GM19395 (cell line): Measurements from ENCODE around the gene MRPL43.
"Not testable (repeated sequence)": the region's sequence is repeated elsewhere in the genome, so short reads cannot be mapped to it uniquely, and the experiment has no call there.

Source experiments
- ATAC-seq: cut with Tn5 transposase; IDR thresholded peaks from one replicate; pipeline ENCODE4 v1.9.1; 2021; ENCODE audit warnings: mild to moderate bottlenecking, moderate library complexity; ENCODE audit not compliant: unreplicated experiment

Gene MRPL43

GRCh38 chr10:100984672-100985177 lies 2.6 kb downstream of the MRPL43 start:
- ATAC-seq = no peak

DNA sequence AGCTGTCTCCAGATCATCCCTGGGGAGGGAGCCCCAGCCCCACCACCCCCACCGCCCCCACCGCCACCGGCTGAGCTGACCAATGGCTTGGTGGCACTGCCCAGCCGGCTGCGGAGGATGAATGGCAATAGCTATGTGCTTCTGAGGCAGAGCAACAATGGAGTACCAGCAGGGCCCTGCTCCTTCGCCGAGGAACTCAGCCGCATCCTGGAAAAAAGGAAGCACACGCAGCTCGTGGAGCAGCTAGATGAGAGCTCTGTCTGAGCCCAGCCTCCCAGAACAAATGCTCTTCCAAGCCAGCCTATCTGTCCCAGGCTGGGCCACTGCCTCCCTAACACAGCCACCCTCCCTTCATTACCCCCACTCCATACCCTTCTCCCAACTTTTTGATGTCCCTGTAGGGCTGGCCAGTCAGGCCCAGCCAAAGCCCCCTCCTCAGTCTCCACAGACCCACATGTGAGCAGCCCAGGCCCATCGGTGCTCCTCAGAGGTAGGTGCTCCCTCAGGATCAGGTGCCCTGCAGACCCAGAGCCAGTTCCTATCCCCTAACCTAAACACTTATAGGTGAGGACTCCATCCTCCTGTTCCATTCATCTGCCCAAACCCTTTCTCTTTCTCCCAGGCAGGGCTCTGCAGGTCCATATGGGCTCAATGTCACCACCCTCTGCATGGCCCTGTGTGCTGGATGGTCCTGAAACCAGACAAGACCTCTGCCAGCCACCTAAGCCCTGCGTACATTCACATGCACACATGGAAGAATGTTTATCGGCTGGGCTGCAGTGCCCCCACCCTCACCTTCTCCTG lies 3.2 kb downstream of the MRPL43 start:
- ATAC-seq = no peak

- no peak for ATAC-seq
These were observed 4.1 kb downstream of the MRPL43 start for GRCh38 chr10:100982916-100983830.

- no peak for ATAC-seq
These were observed 6.0 kb downstream of the MRPL43 start for GRCh38 chr10:100981178-100981772.

GRCh38 chr10:100980711-100981110 lies 6.6 kb downstream of the MRPL43 start:
- no peak for ATAC-seq

- no peak for ATAC-seq
These were observed 7.0 kb downstream of the MRPL43 start for GRCh38 chr10:100980311-100980710.

- ATAC-seq = no peak
These were observed 7.5 kb downstream of the MRPL43 start for GRCh38 chr10:100979791-100980272.

DNA sequence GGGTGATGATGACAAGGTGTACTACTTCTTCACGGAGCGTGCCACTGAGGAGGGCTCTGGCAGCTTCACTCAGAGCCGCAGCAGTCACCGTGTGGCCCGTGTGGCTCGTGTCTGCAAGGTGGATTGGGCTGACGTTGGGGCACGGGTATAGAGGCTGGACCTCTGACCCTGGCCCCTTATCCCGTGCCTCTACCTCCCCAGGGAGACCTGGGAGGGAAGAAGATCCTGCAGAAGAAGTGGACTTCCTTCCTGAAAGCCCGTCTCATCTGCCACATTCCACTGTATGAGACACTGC lies 8.4 kb downstream of the MRPL43 start:
- ATAC-seq = no peak

GRCh38 chr10:100978121-100978900 lies 9.0 kb downstream of the MRPL43 start:
- ATAC-seq = no peak

DNA sequence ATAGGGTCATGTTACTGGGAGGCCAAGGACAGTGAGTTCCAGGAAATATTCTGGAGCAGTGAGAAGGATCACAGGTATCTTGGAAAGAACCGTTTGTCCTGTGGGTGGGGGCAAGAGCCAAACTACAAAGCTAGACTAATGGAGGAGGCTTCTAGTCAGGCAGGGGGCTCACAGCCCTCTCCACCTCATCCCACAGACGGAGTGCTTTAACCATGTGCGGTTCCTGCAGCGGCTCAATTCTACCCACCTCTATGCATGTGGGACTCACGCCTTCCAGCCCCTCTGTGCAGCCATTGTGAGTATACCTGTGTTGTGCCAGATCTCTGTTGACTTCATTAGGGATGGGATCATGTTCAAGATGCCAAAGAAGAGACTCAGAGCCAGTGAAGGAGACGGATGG lies 9.9 kb downstream of the MRPL43 start:
- ATAC-seq = no peak

DNA sequence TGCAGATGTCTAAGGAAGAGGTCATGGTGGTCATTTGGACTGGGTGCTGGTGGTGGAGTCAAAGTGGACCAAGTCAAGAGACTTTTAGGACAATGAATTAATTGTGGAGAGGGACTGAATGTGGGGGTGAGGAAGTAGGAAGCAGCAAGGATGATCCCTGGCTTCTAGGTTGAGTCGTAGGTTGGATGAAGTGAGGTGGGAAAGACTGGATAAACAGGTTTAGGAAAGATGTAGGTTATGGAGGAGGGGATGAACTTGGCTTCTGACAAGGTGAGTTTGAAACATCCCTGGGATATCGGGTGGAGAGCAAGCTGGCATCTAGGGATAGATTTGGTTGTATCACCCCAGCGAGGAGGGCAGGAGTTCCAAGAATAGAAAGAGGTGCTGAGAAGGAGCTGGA lies 10.4 kb downstream of the MRPL43 start:
- no peak for ATAC-seq

DNA sequence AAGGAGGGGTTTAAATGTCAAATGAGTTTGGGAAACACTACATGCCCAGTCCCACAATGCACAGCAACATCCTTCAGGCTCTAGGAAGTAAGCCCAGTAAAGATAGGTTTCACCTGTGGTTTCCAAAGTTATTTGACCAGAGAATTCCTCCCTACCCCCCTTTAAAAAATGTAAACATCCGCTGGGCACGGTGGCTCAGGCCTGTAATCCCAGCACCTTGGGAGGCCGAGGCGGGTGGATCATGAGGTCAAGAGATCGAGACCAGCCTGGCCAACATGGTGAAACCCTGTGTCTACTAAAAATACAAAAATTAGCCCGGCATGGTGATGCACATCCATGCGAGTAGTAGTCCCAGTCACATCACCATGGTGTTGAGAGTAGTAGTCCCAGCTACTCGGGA lies 11.9 kb downstream of the MRPL43 start:
- ATAC-seq = not testable (repeated sequence)

- no peak for ATAC-seq
These were observed 14.3 kb downstream of the MRPL43 start for GRCh38 chr10:100972904-100973535.

DNA sequence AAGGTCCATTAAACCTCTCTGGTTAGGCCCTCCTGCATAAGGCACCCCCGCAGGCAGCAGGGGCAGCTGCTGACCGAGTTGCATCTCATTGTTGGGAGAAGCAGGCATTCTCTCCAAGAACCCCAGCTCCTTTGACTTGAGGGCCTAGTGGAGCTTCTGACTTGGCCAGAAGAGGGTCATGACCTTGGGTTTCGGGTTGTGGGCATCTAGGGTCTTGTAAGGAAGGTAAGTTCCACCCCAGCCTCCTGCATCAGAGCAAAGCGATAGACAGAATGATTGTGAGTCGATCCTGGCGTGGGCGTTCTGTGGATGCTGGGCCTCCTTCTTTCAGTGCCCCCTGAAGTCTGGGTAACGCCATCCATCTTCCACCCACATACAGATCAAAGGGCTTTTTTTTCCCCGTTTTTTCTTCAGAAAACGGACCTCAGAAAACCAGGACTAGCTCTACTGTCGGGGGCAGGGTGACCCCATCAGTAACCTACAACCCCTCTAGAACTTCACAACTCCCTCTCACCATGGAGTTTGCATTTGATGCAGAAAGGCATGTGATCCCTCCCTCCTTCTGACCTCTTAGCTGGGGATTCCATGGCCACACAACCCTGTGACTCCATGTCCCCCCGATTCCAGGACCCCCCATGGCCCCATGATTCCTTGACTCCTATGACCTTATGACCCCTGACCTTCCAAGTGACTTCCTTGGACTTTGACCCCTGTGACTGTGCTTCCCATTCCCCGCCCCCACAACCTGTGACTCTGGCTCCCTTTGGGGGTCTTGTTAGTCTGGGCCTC lies 15.0 kb downstream of the MRPL43 start:
- ATAC-seq = no peak

GRCh38 chr10:100970914-100971811 lies 16.1 kb downstream of the MRPL43 start:
- no peak for ATAC-seq

GRCh38 chr10:100970076-100970913 lies 17.0 kb downstream of the MRPL43 start:
- no peak for ATAC-seq
